NCI-H82 (cell line): ENCODE measurements around the gene LAMP1.
"Not testable (repeated sequence)": the region's sequence is repeated elsewhere in the genome, so short reads cannot be mapped to it uniquely, and the experiment has no call there.

Source experiments
- DNase-seq: peaks from one replicate; lab custom pipeline; 2025; lab: John Stamatoyannopoulos, UW

The LAMP1 gene

GRCh38 chr13:113327766-113328471, 30.9 kb downstream of the LAMP1 start:
- DNase-seq: peak; percentile 59

- no peak for DNase-seq
These were observed 31.8 kb downstream of the LAMP1 start for GRCh38 chr13:113328851-113329250.

- no peak for DNase-seq
These were observed 32.7 kb downstream of the LAMP1 start for GRCh38 chr13:113329656-113330312.

GRCh38 chr13:113332615-113333014, 35.6 kb downstream of the LAMP1 start:
- DNase-seq: no peak

- no peak for DNase-seq
These were observed 36.0 kb downstream of the LAMP1 start for GRCh38 chr13:113333076-113333475.

GRCh38 chr13:113337556-113337955, 40.5 kb downstream of the LAMP1 start:
- no peak for DNase-seq

GRCh38 chr13:113337976-113338375, 40.9 kb downstream of the LAMP1 start:
- no peak for DNase-seq

- no peak for DNase-seq
These were observed 41.4 kb downstream of the LAMP1 start for GRCh38 chr13:113338451-113338850.

- peak; percentile 54 for DNase-seq
These were observed 46.0 kb downstream of the LAMP1 start for GRCh38 chr13:113342820-113343691.

- no peak for DNase-seq
These were observed 46.6 kb downstream of the LAMP1 start for GRCh38 chr13:113343692-113343968.

- peak; percentile 59 for DNase-seq
These were observed 48.4 kb downstream of the LAMP1 start for GRCh38 chr13:113345486-113345885.

GRCh38 chr13:113347736-113348225, 50.7 kb downstream of the LAMP1 start:
- DNase-seq: not testable (repeated sequence)

- DNase-seq: no peak
These were observed 51.6 kb downstream of the LAMP1 start for GRCh38 chr13:113348591-113348990.

GRCh38 chr13:113349050-113349449, 52.0 kb downstream of the LAMP1 start:
- DNase-seq: no peak

- DNase-seq: no peak
These were observed 52.5 kb downstream of the LAMP1 start for GRCh38 chr13:113349491-113349890.

GRCh38 chr13:113350065-113350937, 53.3 kb downstream of the LAMP1 start:
- peak; percentile 30 for DNase-seq

GRCh38 chr13:113350938-113351335, 53.9 kb downstream of the LAMP1 start:
- no peak for DNase-seq

- no peak for DNase-seq
These were observed 54.5 kb downstream of the LAMP1 start for GRCh38 chr13:113351514-113352026.

GRCh38 chr13:113353254-113353653, 56.2 kb downstream of the LAMP1 start:
- DNase-seq: no peak

GRCh38 chr13:113354831-113355610, 58.0 kb downstream of the LAMP1 start:
- no peak for DNase-seq

- DNase-seq: no peak
These were observed 58.6 kb downstream of the LAMP1 start for GRCh38 chr13:113355621-113356020.
